ENCODE results near the gene DPYD. TPM values are rescaled to one million over a fixed set of nuclear protein-coding genes. Genes with fewer than 3 reads are reported as not detected.

The DPYD gene
- polyA plus RNA-seq, 1 of the 3 experiments (the other 2 are of a cell fraction) = 23.0 TPM

DNA sequence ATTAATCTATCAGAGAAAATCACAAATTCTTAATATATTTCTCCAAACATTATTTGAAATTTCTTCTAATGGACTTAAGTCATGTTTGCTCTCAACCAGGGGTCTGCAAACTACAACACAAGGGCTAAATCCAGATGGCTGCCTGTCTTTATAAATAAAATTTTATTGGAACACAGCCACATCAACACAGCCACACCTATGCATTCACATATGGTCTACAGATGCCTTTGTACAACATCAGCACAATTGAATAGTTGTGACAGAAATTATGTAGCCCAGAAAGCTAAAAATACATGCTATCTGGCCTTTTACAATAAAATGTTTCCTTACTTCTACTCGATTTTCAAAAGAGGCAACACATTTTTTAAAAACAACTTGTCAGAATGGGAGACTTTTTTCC, 103.9 kb downstream of the DPYD start:
- TF ChIP-seq EP300 (IDR thresholded peaks at IDR 0.05; ENCODE audit: borderline replicate concordance in 1 of 2, low read depth in 1 of 2, low read length in 1 of 2) = no peak; a peak in 1 of 4 replicates
- TF ChIP-seq, protein P1, sequence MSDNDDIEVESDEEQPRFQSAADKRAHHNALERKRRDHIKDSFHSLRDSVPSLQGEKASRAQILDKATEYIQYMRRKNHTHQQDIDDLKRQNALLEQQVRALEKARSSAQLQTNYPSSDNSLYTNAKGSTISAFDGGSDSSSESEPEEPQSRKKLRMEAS (IDR thresholded peaks at IDR 0.05; ENCODE audit: low read depth) = no peak
- TF ChIP-seq FOXJ3 (CRISPR knock-in tag; IDR thresholded peaks at IDR 0.05) = no peak
- TF ChIP-seq MEF2A (IDR thresholded peaks at IDR 0.05; ENCODE audit: borderline replicate concordance, low read depth) = no peak
- TF ChIP-seq FOXM1 (IDR thresholded peaks at IDR 0.05; ENCODE audit: low read depth) = no peak
- peak; percentile 46; the same call in 1 of the 2 replicates for TF ChIP-seq RCOR1 (IDR thresholded peaks at IDR 0.05; ENCODE audit: low read length)
- peak; percentile 58; the same call in 1 of the 2 replicates for TF ChIP-seq TCF12 (IDR thresholded peaks at IDR 0.05)
- TF ChIP-seq MXI1 (IDR thresholded peaks at IDR 0.05; ENCODE audit: low read depth, low read length) = no peak
- TF ChIP-seq POLR2AphosphoS5 (IDR thresholded peaks at IDR 0.05; ENCODE audit: low read depth, low read length) = peak; percentile 24; the same call in 1 of the 2 replicates
- Histone ChIP-seq H3K4me3 (ENCODE audit: low read depth in 2 of 2, low read length in 1 of 2) (no peak overlapping the region), H3K4me2 (no peak overlapping the region), H4K20me1 (ENCODE audit: insufficient read depth) (no peaks in the 10 kb centered on the region), H3K27ac (ENCODE audit: low read depth in 2 of 2, low read length in 1 of 2) (peak overlapping the region in 1 of 2 experiments; percentile 67; a peak in 2 of 4 replicates), H3K27me3 (ENCODE audit: insufficient read depth) (no peaks in the 10 kb centered on the region), H3K9me2 (no peaks in the 10 kb centered on the region), H3K79me2 (ENCODE audit: insufficient read depth) (peaks cover 40% of the 10 kb centered on the region; the same call in 1 of the 2 replicates), H3K9ac (no peak overlapping the region), H2AFZ (ENCODE audit: low read depth) (no peak overlapping the region), H3K36me3 (replicated peaks in 1 of 2; ENCODE audit: control insufficient read depth in 1 of 2, insufficient read depth in 2 of 2, low read length in 1 of 2) (peaks cover 0 to 34% of the 10 kb centered on the region in 2 experiments), H3K9me3 (no peaks in the 10 kb centered on the region), H3K4me1 (ENCODE audit: control insufficient read depth in 1 of 2, insufficient read depth in 2 of 2, low read depth in 1 of 2, low read length in 1 of 2) (peaks cover 8 to 12% of the 10 kb centered on the region in 2 experiments; a peak in 2 of 4 replicates), H3F3A (replicated peaks; ENCODE audit: insufficient read depth) (peaks cover 34% of the 10 kb centered on the region)
- ChIA-PET CTCF (no interaction called here), POLR2A (no interaction called here)
- 35% methylated on average over 1 of the region's 1 CpG for WGBS (ENCODE audit: low lambda C conversion rate)
- DNase-seq = no peak

DNA sequence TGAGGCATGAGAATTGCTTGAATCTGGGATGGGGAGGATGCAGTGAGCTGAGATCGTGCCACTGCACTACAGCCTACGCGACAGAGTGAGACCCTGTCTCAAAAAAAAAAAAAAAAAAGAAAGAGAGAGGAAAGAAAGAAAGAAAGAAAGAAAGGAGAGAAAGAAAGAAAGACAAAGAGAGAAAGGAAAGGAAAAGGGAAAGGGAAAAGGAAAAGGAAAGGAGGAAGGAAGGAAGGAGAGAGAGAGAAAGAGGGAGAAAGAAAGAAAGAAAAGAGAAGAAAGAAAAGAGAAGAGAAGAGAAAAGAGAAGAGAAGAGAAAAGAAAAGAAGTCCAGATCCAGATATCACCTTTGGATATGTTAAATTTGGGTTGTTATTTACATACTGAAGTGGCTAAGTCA, 106.0 kb downstream of the DPYD start:
- ChIA-PET CTCF (no interaction called here), POLR2A (no interaction called here)
- H3K27me3 ChIP-seq (ENCODE audit: insufficient read depth) = no peaks in the 10 kb centered on the region
- H3K4me3 ChIP-seq (ENCODE audit: low read depth in 2 of 2, low read length in 1 of 2) = no peak overlapping the region
- 99% methylated on average over 3 of the region's 3 CpGs for WGBS (ENCODE audit: low lambda C conversion rate)
- TF ChIP-seq JUND (IDR thresholded peaks at IDR 0.05) (no peak), RCOR1 (IDR thresholded peaks at IDR 0.05; ENCODE audit: low read length) (no peak), POLR2AphosphoS5 (IDR thresholded peaks at IDR 0.05; ENCODE audit: low read depth, low read length) (no peak), RAD21 (IDR thresholded peaks at IDR 0.05; ENCODE audit: low read length) (no peak), FOXJ3 (CRISPR knock-in tag; IDR thresholded peaks at IDR 0.05) (no peak), RFX5 (IDR thresholded peaks at IDR 0.05; ENCODE audit: low read length) (no peak), TCF12 (IDR thresholded peaks at IDR 0.05) (no peak), GABPA (IDR thresholded peaks at IDR 0.05; ENCODE audit: low read depth) (no peak), MEF2A (IDR thresholded peaks at IDR 0.05; ENCODE audit: borderline replicate concordance, low read depth) (no peak), RXRA (IDR thresholded peaks at IDR 0.05; ENCODE audit: borderline replicate concordance, low read depth) (no peak), NFIC (IDR thresholded peaks at IDR 0.05; ENCODE audit: borderline replicate concordance) (no peak)
- TF ChIP-seq, protein P2, sequence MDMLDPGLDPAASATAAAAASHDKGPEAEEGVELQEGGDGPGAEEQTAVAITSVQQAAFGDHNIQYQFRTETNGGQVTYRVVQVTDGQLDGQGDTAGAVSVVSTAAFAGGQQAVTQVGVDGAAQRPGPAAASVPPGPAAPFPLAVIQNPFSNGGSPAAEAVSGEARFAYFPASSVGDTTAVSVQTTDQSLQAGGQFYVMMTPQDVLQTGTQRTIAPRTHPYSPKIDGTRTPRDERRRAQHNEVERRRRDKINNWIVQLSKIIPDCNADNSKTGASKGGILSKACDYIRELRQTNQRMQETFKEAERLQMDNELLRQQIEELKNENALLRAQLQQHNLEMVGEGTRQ (IDR thresholded peaks at IDR 0.05; ENCODE audit: borderline replicate concordance, low read depth, low read length) = no peak
- TF ChIP-seq, protein P3, sequence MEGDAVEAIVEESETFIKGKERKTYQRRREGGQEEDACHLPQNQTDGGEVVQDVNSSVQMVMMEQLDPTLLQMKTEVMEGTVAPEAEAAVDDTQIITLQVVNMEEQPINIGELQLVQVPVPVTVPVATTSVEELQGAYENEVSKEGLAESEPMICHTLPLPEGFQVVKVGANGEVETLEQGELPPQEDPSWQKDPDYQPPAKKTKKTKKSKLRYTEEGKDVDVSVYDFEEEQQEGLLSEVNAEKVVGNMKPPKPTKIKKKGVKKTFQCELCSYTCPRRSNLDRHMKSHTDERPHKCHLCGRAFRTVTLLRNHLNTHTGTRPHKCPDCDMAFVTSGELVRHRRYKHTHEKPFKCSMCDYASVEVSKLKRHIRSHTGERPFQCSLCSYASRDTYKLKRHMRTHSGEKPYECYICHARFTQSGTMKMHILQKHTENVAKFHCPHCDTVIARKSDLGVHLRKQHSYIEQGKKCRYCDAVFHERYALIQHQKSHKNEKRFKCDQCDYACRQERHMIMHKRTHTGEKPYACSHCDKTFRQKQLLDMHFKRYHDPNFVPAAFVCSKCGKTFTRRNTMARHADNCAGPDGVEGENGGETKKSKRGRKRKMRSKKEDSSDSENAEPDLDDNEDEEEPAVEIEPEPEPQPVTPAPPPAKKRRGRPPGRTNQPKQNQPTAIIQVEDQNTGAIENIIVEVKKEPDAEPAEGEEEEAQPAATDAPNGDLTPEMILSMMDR (IDR thresholded peaks at IDR 0.05) = no peak
- TF ChIP-seq, protein P4, sequence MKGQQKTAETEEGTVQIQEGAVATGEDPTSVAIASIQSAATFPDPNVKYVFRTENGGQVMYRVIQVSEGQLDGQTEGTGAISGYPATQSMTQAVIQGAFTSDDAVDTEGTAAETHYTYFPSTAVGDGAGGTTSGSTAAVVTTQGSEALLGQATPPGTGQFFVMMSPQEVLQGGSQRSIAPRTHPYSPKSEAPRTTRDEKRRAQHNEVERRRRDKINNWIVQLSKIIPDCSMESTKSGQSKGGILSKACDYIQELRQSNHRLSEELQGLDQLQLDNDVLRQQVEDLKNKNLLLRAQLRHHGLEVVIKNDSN (IDR thresholded peaks at IDR 0.05; ENCODE audit: borderline replicate concordance, low read depth) = no peak
- TF ChIP-seq, protein P5, sequence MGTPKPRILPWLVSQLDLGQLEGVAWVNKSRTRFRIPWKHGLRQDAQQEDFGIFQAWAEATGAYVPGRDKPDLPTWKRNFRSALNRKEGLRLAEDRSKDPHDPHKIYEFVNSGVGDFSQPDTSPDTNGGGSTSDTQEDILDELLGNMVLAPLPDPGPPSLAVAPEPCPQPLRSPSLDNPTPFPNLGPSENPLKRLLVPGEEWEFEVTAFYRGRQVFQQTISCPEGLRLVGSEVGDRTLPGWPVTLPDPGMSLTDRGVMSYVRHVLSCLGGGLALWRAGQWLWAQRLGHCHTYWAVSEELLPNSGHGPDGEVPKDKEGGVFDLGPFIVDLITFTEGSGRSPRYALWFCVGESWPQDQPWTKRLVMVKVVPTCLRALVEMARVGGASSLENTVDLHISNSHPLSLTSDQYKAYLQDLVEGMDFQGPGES (IDR thresholded peaks at IDR 0.05; ENCODE audit: low read depth, low read length) = no peak
- no peaks in the 10 kb centered on the region for H3K9me3 ChIP-seq
- H3K9me2 ChIP-seq = no peaks in the 10 kb centered on the region
- H3K36me3 ChIP-seq (replicated peaks in 1 of 2; ENCODE audit: control insufficient read depth in 1 of 2, insufficient read depth in 2 of 2, low read length in 1 of 2) = peaks cover 0 to 42% of the 10 kb centered on the region in 2 experiments
- H3K4me1 ChIP-seq (ENCODE audit: control insufficient read depth in 1 of 2, insufficient read depth in 2 of 2, low read depth in 1 of 2, low read length in 1 of 2) = peaks cover 8 to 12% of the 10 kb centered on the region in 2 experiments; a peak in 2 of 4 replicates
- peaks cover 25% of the 10 kb centered on the region for H3F3A ChIP-seq (replicated peaks; ENCODE audit: insufficient read depth)
- no peak overlapping the region for H2AFZ ChIP-seq (ENCODE audit: low read depth)
- H3K4me2 ChIP-seq = no peak overlapping the region
- peaks cover 51% of the 10 kb centered on the region; the same call in 1 of the 2 replicates for H3K79me2 ChIP-seq (ENCODE audit: insufficient read depth)
- no peak overlapping the region for H3K9ac ChIP-seq
- no peak for DNase-seq
- peak overlapping the region in 1 of 2 experiments; percentile 34; a peak in 1 of 4 replicates for H3K27ac ChIP-seq (ENCODE audit: low read depth in 2 of 2, low read length in 1 of 2)
- H4K20me1 ChIP-seq (ENCODE audit: insufficient read depth) = no peaks in the 10 kb centered on the region
